HEK293 (cell line): Measurements from ENCODE around the gene GH1.
"Not testable (repeated sequence)": the region's sequence is repeated elsewhere in the genome, so short reads cannot be mapped to it uniquely, and the experiment has no call there.

ENCODE experiments used
- CTCF ChIP-seq: fragments of 450-650 bp; formaldehyde crosslinking; IDR thresholded peaks from 2 replicates; pipeline ENCODE4 v1.5.1; 2016; ENCODE audit warnings: missing biosample characterization, missing genetic modification characterization
- EGR2 ChIP-seq: fragments of 450-650 bp; formaldehyde crosslinking; IDR thresholded peaks from 2 replicates; pipeline ENCODE4 v1.5.1; 2016; ENCODE audit warnings: low read depth, missing biosample characterization, missing genetic modification characterization
- PATZ1 ChIP-seq: fragments of 450-650 bp; formaldehyde crosslinking; IDR thresholded peaks from 2 replicates; pipeline ENCODE4 v1.5.1; 2016; ENCODE audit warnings: missing biosample characterization, missing genetic modification characterization
- ZNF121 ChIP-seq: fragments of 450-650 bp; formaldehyde crosslinking; IDR thresholded peaks from 2 replicates; pipeline ENCODE4 v1.5.1; 2016; ENCODE audit warnings: missing biosample characterization, missing genetic modification characterization
- ZNF639 ChIP-seq: fragments of 450-650 bp; formaldehyde crosslinking; IDR thresholded peaks from 2 replicates; pipeline ENCODE4 v1.5.1; 2016; ENCODE audit warnings: missing biosample characterization, missing genetic modification characterization

GRCh38 chr17:63918789-63919305 is at the start of gene GH1:
- TF ChIP-seq EGR2, CTCF, ZNF639, ZNF121, PATZ1 (tag by site-specific recombination): not testable (repeated sequence)
